ENCODE measurements around the gene F11.
A peak's percentile ranks its signal among the peaks of the same experiment; 100 is the strongest.
"Not testable (repeated sequence)": the region's sequence is repeated elsewhere in the genome, so short reads cannot be mapped to it uniquely, and the experiment has no call there.

F11 gene

DNA sequence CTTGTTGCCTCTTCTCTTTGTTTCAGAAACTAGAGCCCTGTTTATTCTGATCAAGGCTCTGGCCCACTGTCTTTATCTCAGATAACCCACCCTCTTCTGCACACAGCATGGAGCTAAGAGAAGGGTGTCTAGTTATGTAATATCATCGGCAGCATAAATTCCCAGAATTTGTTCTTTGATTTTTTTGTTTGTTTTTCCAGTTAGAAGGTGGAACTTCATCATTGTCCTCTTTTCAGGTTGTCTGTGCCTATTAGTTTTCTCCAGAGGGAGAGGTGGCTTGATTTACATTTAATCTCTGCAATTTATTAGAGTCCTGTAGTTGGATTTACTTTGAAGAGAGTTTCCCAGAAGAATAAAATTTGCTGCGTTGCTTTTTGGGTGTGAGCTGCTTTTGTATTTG lies 15.2 kb upstream of the F11 start:
- DNase-seq: no peak

DNA sequence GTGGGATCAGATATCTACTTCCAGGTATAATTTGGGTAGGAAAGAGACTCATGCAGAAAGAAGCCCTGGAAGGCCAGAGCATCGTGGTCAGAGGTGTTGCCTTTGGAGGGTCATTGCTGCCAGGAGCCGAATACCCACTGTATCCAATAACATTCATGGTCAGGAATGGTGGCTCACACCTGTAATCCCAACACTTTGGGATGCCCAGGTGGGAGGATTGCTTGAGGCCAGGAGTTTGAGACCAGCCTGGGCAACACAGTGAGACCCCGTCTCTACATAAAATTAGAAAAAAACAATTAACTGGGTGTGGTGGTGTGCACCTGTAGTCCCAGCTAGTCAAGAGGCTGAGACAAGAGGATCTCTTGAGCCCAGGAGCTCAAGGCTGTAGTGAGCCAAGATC lies 10.9 kb upstream of the F11 start:
- DNase-seq: no peak

DNA sequence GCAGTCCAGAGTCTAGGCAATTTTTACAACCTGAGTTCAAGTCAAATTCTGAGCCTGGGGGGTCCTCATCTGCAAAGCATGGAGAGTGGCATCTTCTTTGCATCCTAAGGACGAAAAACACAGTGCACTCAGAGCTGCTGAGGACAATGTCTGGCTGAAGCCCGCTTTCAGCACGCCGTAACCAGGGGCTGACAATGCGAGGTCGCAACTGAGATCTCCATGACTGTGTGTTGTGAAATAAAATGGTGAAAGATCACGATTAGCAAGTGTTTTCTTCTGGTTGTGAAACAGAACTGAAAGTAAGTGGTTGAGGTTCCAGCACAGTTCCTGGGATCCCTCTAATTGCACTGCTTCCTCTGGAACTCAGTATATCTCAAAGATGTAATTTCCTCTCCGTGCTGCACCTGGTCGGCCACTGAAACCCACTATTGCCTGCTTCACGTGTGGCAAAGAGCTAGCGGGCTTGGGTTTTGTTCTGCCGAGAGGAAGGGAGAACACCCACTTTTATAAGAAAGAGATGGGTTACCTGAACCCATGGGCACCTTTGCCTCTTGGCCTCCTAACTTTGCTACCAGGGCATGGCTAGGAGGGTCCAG lies 7.7 kb upstream of the F11 start:
- DNase-seq: no peak

DNA sequence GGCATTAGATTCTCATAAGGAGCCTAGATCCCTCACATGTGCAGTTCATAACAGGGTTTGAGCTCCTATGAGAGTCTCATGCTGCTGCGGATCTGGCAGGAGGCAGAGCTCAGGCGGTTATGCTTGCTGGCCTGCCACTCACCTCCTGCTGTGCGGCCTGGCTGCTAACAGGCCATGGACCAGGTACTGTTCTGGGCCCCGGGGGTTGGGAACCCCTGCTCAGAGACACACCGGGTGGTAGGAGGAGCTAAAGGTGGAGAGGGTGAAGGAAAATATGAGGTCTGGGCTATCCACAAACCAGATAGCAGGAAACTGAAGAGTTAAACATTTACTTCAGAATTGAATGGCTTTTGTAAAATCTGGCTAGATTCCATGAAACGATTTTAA lies 5.9 kb upstream of the F11 start:
- no peak for DNase-seq

DNA sequence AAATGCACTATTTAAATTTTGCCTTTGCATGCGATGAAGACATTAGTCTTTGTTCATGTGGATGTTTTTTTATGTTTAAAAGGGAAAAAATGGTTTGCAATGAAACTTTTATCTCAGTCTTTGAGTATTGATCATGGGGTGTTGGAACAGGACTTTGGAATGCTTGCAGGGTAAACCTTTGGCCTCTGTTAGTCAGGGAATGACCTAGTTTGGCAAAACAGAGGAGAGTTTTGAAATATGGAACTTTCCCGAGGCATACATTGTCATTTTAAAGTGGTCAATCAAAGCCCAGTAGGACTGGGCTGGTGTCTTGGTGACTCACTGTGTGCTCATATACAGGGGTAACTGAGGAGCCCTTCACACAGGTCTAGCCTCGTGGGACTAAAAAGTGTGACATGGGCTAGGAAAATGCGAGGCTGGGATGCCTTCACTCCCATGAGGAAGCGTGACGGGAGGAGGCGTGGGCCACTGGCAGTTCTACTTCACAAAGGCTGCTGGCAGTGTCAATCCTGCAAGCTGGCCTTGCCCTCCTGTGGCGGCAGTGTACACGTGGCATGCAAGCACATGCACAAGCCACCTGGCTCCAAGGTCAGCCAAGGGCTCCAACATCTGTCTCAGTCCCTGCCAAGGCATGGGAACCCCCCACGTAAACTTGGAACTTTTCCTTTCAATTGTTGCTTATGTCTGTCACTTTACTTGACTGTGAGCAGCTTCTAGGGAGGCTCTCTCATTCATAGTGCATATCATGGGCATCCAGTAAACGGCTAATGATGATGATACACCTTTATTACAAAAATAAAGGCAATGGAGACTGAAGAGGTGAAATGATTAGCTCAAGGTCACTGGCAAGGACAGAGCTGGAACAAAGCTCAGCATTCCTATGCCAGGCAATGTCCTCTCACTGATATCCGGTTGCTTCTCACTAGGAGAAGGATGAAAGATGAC lies 5.2 kb upstream of the F11 start:
- DNase-seq: no peak

DNA sequence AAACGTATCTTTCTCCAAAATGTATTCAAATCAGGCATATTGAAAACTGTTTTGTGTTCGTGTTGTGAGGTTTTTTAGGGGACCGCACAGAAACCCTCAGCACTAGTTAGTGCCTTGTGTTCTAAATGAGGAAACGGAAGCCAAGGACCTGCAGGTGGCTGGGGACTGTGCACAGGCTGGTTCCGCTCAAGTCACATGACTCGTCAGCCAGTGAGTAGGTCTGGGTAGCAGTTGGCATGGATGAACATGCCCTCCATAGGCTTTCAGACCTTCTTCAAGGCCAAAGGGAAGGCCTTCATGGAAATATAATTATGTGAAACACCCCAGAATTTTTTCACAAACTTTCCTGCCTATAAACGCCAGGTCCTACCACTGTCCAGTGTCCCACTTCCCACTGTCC lies 1.3 kb upstream of the F11 start:
- no peak for DNase-seq

DNA sequence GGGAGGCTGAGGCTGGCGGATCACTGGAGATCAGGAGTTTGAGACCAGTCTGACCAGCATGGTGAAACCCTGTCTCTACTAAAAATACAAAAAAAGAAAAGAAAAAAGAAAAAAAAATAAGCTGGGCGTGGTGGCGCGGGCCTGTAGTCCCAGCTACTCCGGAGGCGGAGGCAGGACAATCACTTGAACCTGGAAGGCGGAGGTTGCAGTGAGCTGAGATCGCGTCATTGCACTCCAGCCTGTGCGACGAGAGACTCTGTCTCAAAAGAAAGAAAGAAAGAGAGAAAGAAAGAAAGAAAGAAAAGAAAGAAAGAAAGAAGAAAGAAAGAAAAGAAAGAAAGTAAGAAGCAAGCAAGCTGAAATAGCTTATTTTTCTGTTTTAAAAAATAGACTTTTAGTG lies 739 bp upstream of the F11 start:
- not testable (repeated sequence) for DNase-seq

DNA sequence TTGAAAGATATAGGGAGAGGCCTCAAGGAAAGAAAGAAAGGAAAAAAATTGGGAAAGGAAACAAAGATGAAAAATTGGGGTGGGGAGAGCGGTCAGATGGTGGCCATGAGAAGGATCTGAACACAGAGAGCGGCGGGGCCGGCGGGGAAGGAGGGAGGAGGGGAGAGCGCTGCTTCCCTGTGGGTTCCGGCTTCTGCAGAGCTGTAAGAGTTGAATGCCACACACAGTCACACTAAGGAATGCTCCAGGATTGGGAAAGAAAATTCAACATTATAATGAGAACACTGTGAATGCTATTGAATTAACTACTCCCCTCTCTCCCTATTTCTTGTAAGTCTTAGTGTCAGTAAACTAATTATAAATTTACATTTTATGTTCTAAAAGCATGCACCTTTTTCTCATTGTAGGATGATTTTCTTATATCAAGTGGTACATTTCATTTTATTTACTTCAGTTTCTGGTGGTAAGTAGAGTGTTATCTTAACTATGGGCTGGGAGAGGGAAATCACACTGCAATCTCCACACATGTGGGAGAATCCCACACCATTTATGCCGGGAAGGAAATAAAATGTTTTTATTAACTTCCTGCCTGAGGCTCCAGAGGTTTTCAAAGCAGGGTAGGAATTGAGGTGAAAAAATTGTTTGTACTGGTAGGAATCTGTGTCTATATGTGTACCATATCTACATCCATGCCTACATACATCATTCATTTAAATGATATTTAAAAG lies 904 bp downstream of the F11 start:
- no peak for DNase-seq

DNA sequence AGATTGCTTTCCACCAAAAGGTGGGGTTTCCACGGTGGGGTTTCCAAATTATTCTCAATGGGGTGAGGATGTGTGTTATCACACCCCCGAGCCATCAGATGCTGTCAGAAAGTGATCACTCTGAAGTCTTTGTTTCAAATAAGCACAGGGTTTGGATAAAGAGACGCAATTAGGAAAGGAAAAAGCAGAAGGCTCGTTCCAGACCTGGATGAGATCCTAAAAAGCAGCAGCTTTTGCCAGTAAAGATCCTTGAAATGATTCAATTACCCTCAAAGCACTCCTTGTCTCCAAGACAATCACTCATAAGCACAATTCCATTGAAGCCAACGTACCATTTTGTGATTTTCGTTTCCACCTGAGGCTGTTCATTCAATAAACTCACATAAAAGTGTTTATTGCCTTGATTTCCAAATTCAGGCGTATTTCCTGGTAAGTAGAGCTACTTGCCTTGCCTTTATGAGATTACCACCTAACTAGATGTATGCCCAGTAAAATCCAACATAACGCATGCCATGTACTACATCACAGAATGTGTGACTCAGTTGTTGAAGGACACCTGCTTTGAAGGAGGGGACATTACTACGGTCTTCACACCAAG lies 5.2 kb downstream of the F11 start:
- no peak for DNase-seq

DNA sequence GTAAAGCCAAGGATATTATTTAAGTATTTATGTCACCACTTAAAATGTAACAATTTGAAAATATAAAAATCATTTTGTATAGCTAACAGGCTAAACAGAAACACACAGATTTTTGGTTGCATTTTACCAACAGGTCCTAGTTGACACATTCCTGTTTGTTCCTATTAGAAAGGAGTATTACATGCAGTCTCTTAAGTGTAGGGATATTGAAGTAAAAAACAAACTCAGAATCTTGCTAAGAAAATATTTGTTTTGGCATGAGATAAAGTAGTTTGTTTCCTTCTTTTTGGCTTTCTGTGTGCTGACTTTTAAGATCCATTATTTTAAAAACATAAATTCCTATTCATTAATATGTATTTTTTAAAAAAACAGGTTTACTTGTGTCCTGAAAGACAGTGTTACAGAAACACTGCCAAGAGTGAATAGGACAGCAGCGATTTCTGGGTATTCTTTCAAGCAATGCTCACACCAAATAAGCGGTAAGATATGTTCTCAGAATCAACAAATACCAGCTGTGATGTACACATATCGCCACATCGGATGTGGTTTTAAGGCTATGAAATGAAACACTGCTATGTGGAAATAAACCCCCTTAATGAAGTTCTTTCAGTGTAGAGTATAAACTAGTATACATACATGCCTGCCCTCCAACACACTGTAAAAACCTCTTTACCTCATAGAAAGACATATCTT lies 6.9 kb downstream of the F11 start:
- DNase-seq: no peak

DNA sequence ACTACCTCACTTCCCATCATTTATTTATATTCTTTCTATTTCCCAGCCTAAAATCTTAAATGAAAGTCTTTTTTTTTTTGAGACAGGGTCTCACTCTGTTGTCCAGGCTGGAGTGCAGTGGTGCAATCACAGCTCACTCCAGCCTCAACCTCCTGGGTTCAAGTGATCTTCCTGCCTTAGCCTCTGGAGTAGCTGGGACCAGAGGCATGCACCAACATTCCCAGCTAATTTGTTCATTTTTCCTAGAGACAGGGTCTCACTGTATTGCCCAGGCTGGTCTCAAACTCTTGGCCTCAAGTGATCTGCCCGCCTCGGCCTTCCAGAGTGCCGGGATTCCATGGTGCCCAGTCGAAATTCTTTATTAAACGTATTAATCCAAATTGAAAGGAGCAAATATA lies 7.4 kb downstream of the F11 start:
- not testable (repeated sequence) for DNase-seq

DNA sequence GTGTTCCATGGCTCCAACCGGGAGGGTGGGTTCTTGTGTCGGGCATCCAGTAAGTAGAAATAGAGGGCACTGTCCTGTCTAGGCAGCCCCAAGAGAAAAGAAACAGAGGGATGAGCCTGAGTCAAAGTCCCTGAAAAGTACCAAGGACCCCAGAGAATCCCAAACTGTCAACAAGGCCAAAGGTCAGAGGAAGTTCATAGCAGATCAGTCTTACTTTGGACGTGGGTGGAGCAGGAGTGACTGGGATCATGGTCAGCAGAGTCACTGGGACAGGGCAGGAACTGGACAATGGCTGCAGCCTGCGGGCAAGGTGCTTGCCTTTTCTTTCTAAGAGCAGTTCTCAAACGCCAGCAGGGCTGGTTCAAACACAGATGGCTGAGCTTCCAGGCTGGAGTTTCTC lies 17.3 kb downstream of the F11 start:
- no peak for DNase-seq

DNA sequence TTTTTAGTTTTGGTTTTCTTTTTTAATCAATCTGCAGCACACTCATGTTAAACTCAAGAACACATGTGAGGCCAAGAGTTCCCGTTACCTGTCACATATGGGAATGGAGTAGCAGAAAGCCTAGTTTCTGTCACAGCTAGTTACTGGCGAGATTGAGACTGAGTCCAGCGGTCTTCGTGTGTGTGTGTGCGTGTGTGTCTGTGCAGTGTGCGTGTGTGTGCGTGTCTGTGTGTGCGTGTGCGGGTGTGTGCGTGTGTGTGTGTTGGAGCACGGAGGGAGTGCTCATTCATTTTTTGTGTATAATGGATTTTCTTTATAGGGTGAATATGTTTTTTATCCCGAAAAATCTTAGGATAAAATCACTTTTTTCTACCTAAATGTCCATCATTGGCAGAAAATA lies 19.2 kb downstream of the F11 start:
- DNase-seq: no peak

DNA sequence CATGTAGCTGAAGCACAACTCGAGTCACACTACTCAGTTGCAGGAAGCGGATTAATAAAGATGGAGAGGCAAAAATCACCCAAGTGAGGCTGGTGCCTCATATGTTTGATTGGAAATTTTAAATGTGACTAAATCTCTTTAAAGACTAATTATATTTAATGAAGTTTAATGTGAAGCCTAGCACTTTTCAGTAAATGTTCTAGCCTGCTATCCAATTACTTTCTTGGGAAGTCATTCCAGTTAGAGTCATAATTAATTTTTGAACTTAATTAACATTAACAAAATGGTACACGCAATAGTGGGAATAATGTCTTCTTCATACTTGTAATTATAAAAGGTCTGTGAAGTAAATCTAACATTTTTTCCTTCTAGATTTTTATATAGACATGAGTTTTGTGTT lies 20.6 kb downstream of the F11 start:
- no peak for DNase-seq

DNA sequence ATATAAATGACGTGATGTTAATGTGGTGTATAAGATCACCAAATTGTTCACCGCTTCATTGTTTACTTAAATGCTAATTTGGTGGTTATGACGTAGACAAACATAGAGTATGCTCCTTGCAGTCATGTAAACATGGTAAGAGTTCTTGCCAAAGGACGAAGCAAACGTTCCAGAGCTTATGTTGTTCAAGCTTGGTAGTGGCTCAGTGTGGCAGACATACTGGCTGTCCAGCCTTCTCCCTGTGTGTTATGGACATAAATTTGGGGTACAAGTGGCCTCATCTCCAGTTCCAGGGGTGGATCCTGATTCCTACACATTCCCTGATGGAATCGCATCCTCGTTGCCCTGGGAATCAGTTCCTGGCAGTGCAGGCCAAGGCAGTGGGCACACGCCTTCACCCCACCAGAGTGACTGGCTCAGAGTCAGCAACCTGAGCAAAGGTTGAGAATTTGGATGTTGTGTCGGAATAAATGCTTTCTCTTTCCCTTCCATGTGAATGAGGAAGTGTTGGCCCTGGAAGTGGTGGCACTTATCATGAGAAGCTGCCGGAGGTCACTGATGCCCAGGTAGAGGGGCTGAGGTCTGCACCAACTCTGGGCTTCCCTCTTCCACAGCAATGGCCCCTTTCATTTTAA lies 25.4 kb downstream of the F11 start:
- no peak for DNase-seq

DNA sequence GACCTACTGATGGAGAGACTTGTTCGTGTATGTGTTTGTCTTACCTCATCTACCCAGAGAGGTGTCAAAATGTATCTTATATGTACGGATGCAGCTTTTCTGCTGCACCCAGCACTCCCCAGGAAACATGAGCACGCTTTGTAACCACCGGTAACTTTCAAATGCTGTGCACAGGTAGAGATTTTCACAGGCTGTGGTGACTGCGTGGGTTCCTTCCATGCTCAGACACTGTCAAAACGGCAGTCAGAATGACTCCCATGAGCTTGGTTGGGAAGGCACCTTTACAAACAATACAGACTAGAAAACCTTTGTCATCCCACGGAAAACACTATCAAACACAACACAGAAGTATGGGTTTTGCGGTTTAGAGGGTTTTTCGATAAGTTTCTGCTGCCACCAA lies 28.2 kb downstream of the F11 start:
- peak; percentile 6 for DNase-seq

DNA sequence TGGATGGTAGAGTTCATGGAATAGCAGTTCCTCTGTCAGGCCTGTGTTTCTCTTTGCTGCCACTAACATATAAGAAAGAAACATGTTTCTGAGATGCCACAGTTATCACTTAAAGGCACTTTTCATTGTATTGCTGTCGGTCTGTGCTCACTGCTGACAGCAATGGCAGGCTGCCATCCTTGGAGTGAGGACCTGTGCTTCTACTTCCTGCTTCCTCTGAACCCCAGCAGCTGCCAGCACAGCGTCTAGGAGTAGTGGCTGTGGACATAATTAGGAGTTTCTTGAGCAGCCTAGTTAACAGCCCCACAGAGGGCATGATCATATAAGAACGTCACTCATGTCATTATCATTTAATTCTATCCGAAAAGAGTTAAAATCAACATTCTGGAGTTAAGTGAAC lies 30.5 kb downstream of the F11 start:
- DNase-seq: no peak

DNA sequence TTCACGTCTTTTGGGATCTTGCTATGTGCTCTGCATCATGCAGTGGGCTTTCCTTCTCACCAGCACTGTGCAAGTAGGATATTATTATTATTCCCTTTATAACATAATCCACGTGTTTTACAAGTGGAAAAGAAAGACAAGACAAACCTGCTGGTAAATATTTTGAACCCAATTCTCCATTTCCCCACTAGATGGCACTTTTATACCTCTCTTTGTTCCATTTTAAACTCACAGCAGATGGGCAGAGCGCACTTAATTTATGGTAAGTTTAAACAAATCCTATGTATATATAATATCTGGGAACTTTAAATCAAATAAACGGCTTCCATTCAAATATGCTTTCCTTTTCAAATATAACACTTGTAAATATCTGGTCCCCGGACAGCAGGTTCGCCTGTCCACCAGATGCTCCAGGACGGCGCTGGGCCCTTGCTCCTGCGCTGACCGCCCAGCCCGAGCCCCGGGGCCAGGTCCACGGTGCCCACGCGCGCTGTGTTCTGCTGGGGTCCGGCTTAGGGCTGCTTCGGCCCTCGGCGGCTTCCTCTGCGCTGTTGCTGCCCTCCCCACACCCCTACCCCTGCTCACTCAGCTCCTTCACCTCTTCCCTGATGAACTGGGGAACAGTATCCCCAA lies 31.1 kb downstream of the F11 start:
- no peak for DNase-seq

DNA sequence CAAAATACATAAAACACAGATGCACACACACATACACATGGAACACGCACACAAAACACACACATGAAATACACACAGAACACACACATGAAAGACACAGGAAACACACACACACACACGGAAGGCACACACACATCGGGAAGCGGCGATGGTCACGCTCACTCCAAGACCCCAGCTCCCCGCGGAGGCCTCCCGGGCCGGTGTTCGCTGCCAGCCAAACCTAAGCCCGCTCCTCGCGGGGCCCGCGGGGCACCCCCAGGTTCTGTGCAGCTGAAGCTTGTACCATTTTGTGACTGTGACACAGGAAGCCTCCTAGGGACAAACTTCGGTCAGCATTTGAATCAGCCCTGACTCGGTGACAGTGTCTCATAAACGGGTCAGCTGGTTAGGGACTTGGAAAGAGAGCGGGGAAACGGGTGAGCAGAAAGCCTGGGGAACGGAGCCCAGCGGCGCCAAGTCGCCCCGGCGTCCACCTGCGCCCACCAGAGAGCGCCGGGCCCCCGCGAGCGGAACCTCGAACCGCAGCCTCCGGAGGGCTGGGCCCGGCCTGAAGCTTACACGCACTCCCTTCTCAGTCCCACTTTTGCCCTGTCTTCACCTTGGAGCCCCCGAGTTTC lies 32.1 kb downstream of the F11 start:
- DNase-seq: no peak

DNA sequence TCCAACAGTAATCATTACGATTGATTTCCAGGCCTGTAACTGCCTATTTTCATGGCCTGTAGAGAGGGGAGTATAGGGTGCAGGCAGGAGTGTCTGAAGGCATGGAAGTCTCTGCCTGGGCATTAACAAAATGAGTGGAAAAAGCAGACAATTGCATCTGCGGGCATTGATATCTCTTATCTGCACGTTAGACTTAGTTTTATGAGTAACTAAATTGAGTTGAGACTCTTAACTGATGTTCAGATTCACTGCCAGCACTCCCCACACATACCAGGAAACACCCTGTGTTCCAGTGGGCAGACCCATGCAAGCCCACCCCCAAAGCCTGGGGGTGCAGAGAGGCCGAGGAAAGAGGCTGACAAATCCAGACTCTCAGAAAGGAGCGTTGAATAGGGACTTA lies 33.3 kb downstream of the F11 start:
- DNase-seq: no peak

DNA sequence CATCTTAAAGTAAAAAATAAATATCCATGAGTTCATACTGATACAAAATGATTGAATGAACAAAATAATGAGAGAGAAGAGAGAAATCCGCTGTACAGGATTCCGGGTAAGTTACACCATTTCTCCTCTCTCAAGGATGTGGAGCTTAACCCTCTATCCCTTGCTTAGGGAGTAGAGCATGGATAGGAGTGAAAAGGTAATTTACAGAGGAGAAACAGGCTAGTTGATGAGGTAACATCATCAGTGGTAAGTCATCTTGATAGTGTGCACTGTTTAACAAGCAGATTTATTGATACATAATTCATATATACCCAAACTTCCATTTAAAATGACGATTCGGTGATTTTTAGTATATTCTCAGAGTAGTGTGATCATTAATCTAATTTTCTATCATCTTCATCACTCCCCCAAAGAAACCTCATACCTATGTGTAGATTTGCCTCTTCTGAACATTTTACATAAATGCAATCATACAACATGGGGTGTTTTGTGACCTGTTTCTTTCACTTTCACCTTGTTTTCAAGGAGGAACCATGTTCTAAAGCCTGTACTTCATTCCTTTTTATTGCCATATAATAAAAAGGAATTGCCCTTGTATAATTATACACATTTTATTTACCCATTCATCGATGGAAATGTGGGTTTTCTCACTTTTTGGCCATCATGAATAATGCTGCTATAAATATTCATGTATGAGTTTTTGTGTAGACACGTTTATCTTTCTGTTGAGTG lies 34.8 kb downstream of the F11 start:
- no peak for DNase-seq

All from stimulated activated CD4-positive, alpha-beta T cell treated with anti-CD3 and anti-CD28 coated beads, Interleukin-1b, Interleukin-23, amount 100 ng/mL, for 48 hours (primary cell).